SH-SY5Y (cell line): ENCODE measurements around the gene GGA1.

Experiments
- GATA2 ChIP-seq: IDR thresholded peaks from 2 replicates; pipeline ENCODE4 v1.6.1; 2011; ENCODE audit warnings: mild to moderate bottlenecking, low read depth, low read length
- GATA3 ChIP-seq: IDR thresholded peaks from 2 replicates; pipeline ENCODE4 v1.6.1; 2011; ENCODE audit warnings: low read depth, mild to moderate bottlenecking, low read length, moderate library complexity

GGA1 gene

DNA sequence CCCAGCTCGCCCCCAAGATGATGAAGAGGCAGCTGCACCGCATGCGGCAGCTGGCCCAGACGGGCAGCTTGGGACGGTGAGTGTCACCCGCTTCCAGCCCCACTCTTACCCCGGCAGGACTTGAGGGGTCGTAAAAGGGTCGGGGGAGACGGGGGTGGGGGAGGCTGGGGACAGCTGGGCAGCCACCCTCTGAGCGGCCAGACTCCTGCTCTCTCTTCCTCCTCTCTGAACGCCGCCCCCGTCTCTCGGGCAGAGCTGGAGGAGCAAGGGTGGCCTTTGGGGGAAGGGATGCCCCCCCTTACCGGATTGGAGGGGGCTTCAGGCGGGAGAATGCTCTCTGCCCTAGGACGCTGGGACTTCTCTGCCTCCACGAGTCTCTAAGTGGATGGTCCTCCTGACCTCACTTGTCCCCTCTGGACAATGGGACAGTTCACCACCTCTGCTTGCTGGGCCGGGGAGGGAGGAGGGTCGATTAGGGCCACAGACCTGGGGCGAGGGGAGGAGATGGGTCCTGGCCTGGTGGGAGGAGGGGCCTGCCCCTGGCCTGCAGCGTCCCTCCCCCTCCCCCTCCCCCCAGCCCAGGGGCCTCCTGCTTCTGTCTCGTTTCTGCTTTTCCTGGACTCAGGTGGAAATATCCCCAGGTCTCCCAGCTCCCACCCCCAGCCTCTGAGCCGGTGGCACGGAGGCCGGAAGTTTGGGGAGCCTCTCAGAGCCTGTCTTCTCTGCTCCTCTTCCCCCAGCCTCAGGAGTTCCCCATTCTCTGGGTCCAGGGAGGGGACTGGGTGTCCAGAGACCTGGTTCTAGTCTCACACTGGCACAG is 31.3 kb downstream of the GGA1 start:
- no peak for TF ChIP-seq GATA2
- TF ChIP-seq GATA3: no peak

DNA sequence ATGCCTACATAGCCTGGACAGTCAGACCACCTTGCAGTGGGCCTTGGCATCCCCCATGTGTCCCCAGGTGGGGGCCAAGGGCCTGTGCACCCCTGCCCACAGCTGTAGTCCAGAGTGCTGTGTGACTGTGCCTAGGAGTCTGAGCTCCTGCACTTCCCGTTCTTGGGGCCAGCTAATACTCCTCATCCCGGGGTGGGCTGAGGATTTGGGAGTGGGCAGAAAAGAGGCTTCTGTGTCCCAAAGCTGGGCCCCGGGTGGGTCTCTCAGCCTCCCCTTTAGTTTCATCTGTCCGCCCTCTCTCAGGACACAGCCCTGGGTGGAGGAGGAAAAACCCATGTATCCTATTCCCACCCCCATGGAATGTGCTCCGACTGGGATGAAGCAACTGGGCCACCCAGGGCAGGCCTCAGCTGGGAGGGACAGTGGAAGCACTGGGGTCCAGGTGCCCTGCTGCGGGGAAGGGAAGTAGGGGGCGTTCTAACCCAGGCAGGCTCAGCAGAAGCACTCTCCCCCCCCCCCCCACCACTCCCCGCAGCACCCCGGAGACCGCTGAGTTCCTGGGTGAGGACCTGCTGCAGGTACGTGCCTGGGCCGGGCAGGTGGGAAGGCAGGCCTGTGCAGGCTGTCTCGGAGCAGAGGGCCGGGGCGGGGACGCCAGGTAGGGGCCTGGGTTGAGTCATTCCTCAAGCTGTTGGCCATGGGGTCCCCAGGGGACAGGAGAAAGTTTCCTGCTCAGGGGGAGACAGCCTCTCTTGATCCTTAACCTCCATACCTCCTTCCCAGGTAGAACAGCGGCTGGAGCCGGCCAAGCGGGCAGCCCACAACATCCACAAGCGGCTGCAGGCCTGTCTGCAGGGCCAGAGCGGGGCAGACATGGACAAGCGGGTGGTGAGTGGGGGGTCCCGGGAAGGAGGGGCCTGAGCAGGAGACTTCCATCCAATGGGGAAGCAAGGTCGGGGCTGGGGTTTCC is 32.2 kb downstream of the GGA1 start:
- no peak for TF ChIP-seq GATA2
- TF ChIP-seq GATA3: no peak

GRCh38 chr22:37641561-37641949 is 32.9 kb downstream of the GGA1 start:
- no peak for TF ChIP-seq GATA2
- no peak for TF ChIP-seq GATA3

DNA sequence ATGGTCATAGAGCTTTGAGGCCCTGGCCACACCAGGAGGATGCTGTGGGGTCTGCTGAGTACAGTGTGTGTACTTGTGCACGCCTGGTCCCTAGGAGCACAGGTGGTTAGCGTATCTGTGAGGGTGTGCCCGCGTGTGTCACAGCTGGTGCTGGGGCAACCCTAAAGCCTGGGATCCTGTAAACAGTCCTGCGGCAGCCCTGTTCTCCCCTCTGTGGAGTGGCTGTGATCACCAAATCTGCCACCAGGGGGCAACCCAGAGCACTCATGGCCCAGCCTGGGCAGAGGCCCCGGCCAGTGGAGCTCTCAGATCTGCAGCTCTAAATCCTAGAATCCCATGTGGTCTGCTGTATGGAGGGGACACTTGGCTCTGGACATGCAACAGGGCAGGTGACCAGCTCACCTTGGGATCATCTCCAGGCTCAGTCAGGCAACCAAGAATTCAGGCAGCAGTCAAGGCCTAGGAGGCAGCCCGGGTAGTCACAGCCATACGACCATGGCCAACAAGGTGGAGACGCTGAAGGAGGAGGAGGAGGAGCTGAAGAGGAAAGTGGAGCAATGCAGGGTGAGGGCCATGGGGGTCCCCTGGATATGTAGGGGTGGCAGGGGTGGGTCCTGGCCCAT is 34.7 kb downstream of the GGA1 start:
- TF ChIP-seq GATA2: no peak
- no peak for TF ChIP-seq GATA3

- no peak for TF ChIP-seq GATA3
- no peak for TF ChIP-seq GATA2
These were observed 38.7 kb downstream of the GGA1 start for GRCh38 chr22:37647317-37647716.

GRCh38 chr22:37647928-37648327 is 39.3 kb downstream of the GGA1 start:
- no peak for TF ChIP-seq GATA2
- TF ChIP-seq GATA3: no peak

DNA sequence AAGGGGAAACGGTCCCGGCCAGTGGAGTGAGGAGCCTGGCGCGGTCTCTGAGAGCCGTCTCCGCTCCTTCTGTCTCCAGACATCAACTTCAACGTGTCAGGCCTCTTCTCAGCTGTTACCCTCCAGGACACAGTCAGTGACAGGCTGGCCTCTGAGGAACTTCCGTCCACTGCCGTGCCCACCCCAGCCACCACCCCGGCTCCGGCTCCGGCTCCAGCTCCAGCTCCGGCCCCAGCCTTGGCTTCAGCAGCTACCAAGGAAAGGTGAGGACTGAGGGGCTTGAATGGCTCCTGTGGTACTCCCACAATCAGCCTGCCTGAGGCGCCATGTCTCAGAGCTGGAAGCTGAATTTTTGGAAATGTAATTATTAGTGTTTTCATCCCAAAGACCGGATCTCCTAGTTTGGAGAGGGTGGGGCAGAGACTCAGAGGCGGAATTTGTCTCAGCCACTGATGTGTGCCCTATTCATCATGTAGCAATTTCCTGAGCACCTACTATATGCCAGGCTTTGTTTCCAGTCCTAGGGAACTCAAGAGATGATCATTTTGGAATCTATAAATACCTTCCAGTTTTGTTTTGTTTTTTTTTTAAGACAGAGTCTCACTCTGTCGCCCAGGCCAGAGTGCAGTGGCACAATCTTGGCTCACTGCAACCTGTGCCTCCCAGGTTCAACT is 42.0 kb downstream of the GGA1 start:
- TF ChIP-seq GATA3: no peak

DNA sequence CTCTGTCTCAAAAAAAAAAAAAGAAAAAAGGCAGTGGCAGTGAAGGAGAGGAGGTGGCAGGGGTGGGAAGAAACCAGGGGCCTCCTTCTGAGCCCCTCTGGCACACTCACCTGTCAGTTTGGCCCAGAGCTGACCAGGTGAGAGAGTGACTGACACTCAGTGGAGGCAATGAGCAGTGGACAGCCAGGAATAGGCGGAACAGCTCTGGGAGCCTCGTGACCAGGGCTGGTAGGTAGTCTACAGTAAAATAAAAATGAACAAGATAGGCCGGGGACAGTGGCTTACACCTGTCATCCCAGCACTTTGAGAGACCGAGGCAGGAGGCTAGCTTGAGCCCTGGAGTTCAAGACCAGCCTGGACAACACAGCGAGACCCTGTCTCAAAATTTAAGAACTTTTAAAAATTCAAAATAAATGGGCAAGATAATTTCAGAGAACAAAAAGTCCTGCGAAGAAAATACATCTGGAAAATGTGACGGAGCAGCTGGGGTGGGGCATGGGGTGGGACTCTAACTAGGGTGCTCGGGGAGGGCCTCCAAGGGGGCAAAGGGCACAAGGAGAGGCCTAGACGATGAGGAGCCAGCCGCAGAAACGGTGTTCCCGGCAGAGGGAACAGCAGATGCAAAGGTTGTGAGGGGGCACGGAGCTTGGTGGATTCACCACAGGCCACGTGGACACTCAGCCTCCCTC is 46.1 kb downstream of the GGA1 start:
- TF ChIP-seq GATA2 (no peak), GATA3 (no peak)

DNA sequence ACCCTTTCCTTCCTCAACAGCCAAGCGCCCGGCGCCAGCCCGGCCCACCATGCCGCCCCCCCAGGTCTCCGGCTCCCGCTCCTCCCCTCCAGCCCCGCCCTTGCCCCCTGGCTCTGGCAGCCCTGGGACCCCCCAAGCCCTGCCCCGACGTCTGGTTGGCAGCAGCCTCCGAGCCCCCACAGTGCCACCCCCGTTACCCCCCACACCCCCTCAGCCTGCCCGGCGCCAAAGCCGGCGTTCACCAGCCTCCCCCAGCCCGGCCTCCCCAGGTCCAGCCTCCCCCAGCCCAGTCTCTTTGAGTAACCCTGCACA is 46.6 kb downstream of the GGA1 start:
- TF ChIP-seq GATA2: no peak
- no peak for TF ChIP-seq GATA3

DNA sequence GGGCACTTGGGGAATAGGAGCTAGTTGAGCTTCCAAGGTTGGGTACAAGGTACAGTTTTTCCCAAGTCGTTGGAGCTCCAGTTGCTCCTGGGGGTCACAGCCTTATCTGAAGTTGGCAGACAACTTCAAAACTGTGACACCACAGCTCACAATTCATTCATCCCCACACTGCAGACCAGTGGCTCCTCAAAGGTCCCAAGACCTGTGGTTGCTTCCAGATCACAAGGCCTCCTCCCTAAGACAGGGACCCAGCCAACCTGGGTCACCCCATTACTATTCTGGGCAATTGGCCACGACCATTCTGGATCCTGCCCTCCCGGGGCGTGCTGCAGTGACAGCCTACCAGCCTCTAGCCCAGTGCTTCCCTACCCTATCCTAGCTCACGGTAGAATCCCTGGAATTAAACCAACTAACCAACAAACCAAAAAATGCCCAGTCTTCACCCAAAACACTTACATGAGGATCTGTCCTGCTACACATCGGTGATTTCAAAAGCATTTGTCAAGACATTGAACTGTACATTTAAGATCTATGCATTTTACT is 49.0 kb downstream of the GGA1 start:
- no peak for TF ChIP-seq GATA2
- no peak for TF ChIP-seq GATA3

DNA sequence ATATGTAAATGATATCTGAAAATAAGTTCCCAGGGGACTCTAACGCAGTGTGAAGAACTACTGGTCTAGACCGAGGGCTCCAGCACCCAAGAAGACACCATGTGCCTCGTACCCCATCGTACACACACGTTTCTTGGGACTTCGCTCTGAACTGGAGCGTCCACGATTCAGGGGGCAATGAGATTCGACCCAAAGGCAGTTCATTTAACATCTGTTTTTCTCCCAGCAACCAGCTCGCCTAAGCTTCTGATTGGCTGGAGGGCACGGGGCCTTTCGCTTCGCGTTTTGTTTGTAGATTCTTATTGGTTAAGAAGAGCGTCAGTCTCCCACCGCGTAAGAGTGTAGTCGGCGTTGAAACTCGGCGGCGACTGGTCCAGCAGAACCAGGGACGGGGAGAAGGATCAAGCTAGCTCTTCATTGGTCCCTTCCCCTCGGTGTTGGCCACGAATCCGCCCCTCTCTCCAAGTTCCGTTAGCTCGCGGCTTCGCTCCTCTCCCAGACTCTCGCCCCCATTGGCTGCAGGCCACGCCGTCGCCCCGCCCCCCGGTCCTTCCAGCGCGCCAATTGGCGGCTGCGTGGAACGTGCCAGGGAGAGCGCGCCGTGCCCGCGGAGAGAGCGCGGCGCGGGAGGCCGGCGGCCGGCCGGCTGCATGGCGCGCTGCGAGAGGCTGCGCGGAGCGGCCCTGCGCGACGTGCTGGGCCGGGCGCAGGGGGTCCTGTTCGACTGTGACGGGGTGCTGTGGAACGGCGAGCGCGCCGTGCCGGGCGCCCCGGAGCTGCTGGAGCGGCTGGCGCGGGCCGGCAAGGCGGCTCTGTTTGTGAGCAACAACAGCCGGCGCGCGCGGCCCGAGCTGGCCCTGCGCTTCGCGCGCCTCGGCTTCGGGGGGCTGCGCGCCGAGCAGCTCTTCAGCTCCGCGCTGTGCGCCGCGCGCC is 49.8 kb downstream of the GGA1 start, which contains the start of gene PDXP:
PDXP (plus strand) TSS at position 591 of the 933 bp plus-strand sequence; CDS start at position 651, 60 bp downstream.
- no peak for TF ChIP-seq GATA2
- TF ChIP-seq GATA3: no peak
